IMR-90 (cell line): ENCODE results near the gene ETV4. TPM values are rescaled to one million over a fixed set of nuclear protein-coding genes. Genes with fewer than 3 reads are reported as not detected.

ENCODE experiments used
- ATAC-seq: fragments of 200-7000 bp; cut with Tn5 transposase; 2 replicates; pipeline ENCODE4 v1.9.1; 2020; ENCODE audit warnings: low read depth, mild to moderate bottlenecking, moderate library complexity
- BruUV-seq: library from RNA; stranded (reverse); fragments of 400-500 nt; replicated peaks from 2 replicates; lab custom pipeline; 2021; lab: Mats Ljungman, UMichigan
- CTCF ChIA-PET: fragments of 300-600 bp; formaldehyde crosslinking; extraction: SDS; loops from one replicate; lab custom pipeline; 2021; ENCODE audit warnings: antibody characterized with exemption; lab: Yijun Ruan, JAX
- POLR2A ChIA-PET: fragments of 300-600 bp; sonication (Branson Sonifier 250); formaldehyde crosslinking; loops from one replicate; lab custom pipeline; 2022; ENCODE audit warnings: antibody characterized with exemption; ENCODE audit not compliant: unreplicated experiment; lab: Charles Lee
- DNase-seq: peaks from one replicate; pipeline ENCODE4 v3.0.0; 2013
- H2AFZ ChIP-seq: replicated peaks from 2 replicates; pipeline ENCODE3; 2013; ENCODE audit warnings: low read length, mild to moderate bottlenecking; ENCODE audit not compliant: poor library complexity
- H2AK5ac ChIP-seq: 2 replicates; pipeline ENCODE4 v1.6.1; 2013; ENCODE audit warnings: low read depth, low read length, inconsistent platforms
- H2AK9ac ChIP-seq: replicated peaks from 2 replicates; pipeline ENCODE3; 2013; ENCODE audit warnings: mild to moderate bottlenecking, low read depth, low read length, moderate library complexity; ENCODE audit not compliant: poor library complexity
- H2BK120ac ChIP-seq: 2 replicates; pipeline ENCODE4 v1.6.1; 2013; ENCODE audit warnings: low read depth, low read length, inconsistent platforms
- H2BK15ac ChIP-seq: 3 replicates; pipeline ENCODE4 v1.6.1; 2013; ENCODE audit warnings: low read depth, low read length, inconsistent platforms
- H2BK20ac ChIP-seq: 2 replicates; pipeline ENCODE4 v1.6.1; 2013; ENCODE audit warnings: low read depth, mild to moderate bottlenecking, inconsistent platforms, low read length, moderate library complexity
- H2BK5ac ChIP-seq: 2 replicates; pipeline ENCODE4 v1.6.1; 2013; ENCODE audit warnings: mild to moderate bottlenecking, low read depth, low read length, inconsistent platforms; ENCODE audit not compliant: poor library complexity, severe bottlenecking
- H3K14ac ChIP-seq: replicated peaks from 2 replicates; pipeline ENCODE4 v1.6.1; 2013; ENCODE audit warnings: low read depth, low read length, inconsistent platforms
- H3K18ac ChIP-seq: 2 replicates; pipeline ENCODE4 v1.6.1; 2013; ENCODE audit warnings: low read depth, low read length, control low read depth
- H3K23ac ChIP-seq: 2 replicates; pipeline ENCODE4 v1.6.1; 2013; ENCODE audit warnings: low read depth, low read length, inconsistent platforms
- H3K27ac ChIP-seq: 2 replicates; pipeline ENCODE4 v1.5.1; 2013; ENCODE audit warnings: mild to moderate bottlenecking, control low read depth, low read length; ENCODE audit not compliant: insufficient read depth
- H3K27me3 ChIP-seq: 2 replicates; pipeline ENCODE4 v1.6.1; 2013; ENCODE audit warnings: low read length; ENCODE audit not compliant: control insufficient read depth, insufficient read depth
- H3K36me3 ChIP-seq: 2 replicates; pipeline ENCODE4 v1.6.1; 2013; ENCODE audit warnings: low read length, mixed read lengths; ENCODE audit not compliant: control insufficient read depth, insufficient read depth
- H3K4ac ChIP-seq: 2 replicates; pipeline ENCODE4 v1.6.1; 2013; ENCODE audit warnings: low read depth, low read length, inconsistent platforms
- H3K4me1 ChIP-seq: 2 replicates; pipeline ENCODE4 v1.6.1; 2013; ENCODE audit warnings: low read length, mixed read lengths; ENCODE audit not compliant: control insufficient read depth, insufficient read depth
- H3K4me2 ChIP-seq: 2 replicates; pipeline ENCODE4 v1.6.1; 2013; ENCODE audit warnings: low read depth, mild to moderate bottlenecking, control low read depth, low read length, moderate library complexity
- H3K4me3 ChIP-seq: 2 replicates; pipeline ENCODE4 v1.5.1; 2013; ENCODE audit warnings: low read depth, mild to moderate bottlenecking, control low read depth, low read length, moderate library complexity; ENCODE audit not compliant: insufficient read depth
- H3K56ac ChIP-seq: 2 replicates; pipeline ENCODE4 v1.6.1; 2013; ENCODE audit warnings: low read length, inconsistent platforms; ENCODE audit not compliant: insufficient read depth; ENCODE audit errors: extremely low read depth
- H3K79me1 ChIP-seq, 2 experiments: 2 replicates each; pipeline ENCODE4 v1.6.1; 2013; ENCODE audit warnings: low read length in 2 of 2, inconsistent platforms in 1 of 2, low read depth in 1 of 2
- H3K9ac ChIP-seq: 2 replicates; pipeline ENCODE4 v1.6.1; 2013; ENCODE audit warnings: low read depth, low read length, control low read depth
- H3K9me1 ChIP-seq: 2 replicates; pipeline ENCODE4 v1.6.1; 2013; ENCODE audit warnings: low read length, inconsistent platforms; ENCODE audit not compliant: insufficient read depth
- H3K9me3 ChIP-seq: 2 replicates; pipeline ENCODE4 v1.6.1; 2013; ENCODE audit warnings: low read length; ENCODE audit not compliant: control insufficient read depth, insufficient read depth
- H4K20me1 ChIP-seq: 2 replicates; pipeline ENCODE4 v1.6.1; 2013; ENCODE audit warnings: low read length, inconsistent platforms; ENCODE audit not compliant: insufficient read depth
- H4K5ac ChIP-seq: 2 replicates; pipeline ENCODE4 v1.6.1; 2013; ENCODE audit warnings: mild to moderate bottlenecking, low read depth, low read length, control low read depth
- H4K8ac ChIP-seq, 2 experiments: 2 replicates each; pipeline ENCODE4 v1.6.1; 2013; ENCODE audit warnings: low read depth in 2 of 2, low read length in 2 of 2, control low read depth in 1 of 2, inconsistent platforms in 1 of 2
- H4K91ac ChIP-seq: 2 replicates; pipeline ENCODE4 v1.6.1; 2013; ENCODE audit warnings: low read depth, low read length, inconsistent platforms; ENCODE audit not compliant: insufficient read depth
- BHLHE40 ChIP-seq: fragments of 150-350 bp; IDR thresholded peaks from 2 replicates; pipeline ENCODE4 v1.6.1; 2016; ENCODE audit warnings: mild to moderate bottlenecking, low read depth, low read length
- CEBPB ChIP-seq: IDR thresholded peaks from 2 replicates; pipeline ENCODE4 v1.6.1; 2012; ENCODE audit warnings: low read depth, low read length, improper control_type of control experiment
- CHD1 ChIP-seq: IDR thresholded peaks from 2 replicates; pipeline ENCODE4 v1.6.1; 2012; ENCODE audit warnings: low read depth, low read length, improper control_type of control experiment
- MAFK ChIP-seq: IDR thresholded peaks from 2 replicates; pipeline ENCODE4 v1.6.1; 2012; ENCODE audit warnings: low read depth, low read length, improper control_type of control experiment
- MAZ ChIP-seq: IDR thresholded peaks from 2 replicates; pipeline ENCODE4 v1.6.1; 2012; ENCODE audit warnings: low read depth, mild to moderate bottlenecking, low read length, improper control_type of control experiment, moderate library complexity, borderline replicate concordance
- NFE2L2 ChIP-seq: fragments of 150-350 bp; IDR thresholded peaks from 2 replicates; pipeline ENCODE4 v1.6.1; 2016; ENCODE audit warnings: low read depth, mild to moderate bottlenecking, low read length
- RCOR1 ChIP-seq: IDR thresholded peaks from 2 replicates; pipeline ENCODE4 v1.6.1; 2012; ENCODE audit warnings: mild to moderate bottlenecking, low read length, improper control_type of control experiment; ENCODE audit not compliant: insufficient replicate concordance
- RFX5 ChIP-seq: IDR thresholded peaks from 2 replicates; pipeline ENCODE4 v1.8.0; 2012; ENCODE audit warnings: low read depth, mild to moderate bottlenecking, low read length, moderate library complexity
- WGBS, 2 experiments: methylation state at CpG; one replicate each; pipeline versions ENCODE4 v1.1.5 to v1.1.7; 2013; ENCODE audit warnings: missing lambda C conversion rate in 2 of 2; ENCODE audit not compliant: insufficient read length in 1 of 2; ENCODE audit errors: extremely low coverage in 2 of 2; 5-methylcytosine and 5-hydroxymethylcytosine counted together
- dilution Hi-C: fragments of 300-500 bp; cut with HindIII; formaldehyde crosslinking; loops from one replicate; pipeline ENCODE4 v1.14.3; 2018; ENCODE audit warnings: low sequenced_read_pairs; ENCODE audit not compliant: unreplicated experiment
- in situ Hi-C: fragments of 300-500 bp; cut with MboI; formaldehyde crosslinking; loops from 3 replicates; pipeline ENCODE4 v1.14.3; 2019; ENCODE audit warnings: low sequenced_read_pairs, inconsistent platforms, mixed read lengths
- intact Hi-C: fragments of 100-400 bp; cut with micrococcal nuclease; formaldehyde crosslinking; loops from 2 replicates; pipeline ENCODE4 v1.10.0; 2022
- polyA plus RNA-seq, 3 experiments: library from polyadenylated mRNA; depleted of rRNA; stranded (reverse); fragments of >200 nt; gene quantifications; 2 replicates each; pipeline ENCODE4 v1.2.3, GENCODE V29; 2012; ENCODE audit warnings: low replicate concordance in 1 of 3
- total RNA-seq: library from RNA; depleted of rRNA; stranded (reverse); fragments of >200 nt; gene quantifications from 2 replicates; pipeline ENCODE4 v1.2.3, GENCODE V29; 2012
- TF ChIP-seq, protein P1 (sequence below): conservative IDR thresholded peaks from 2 replicates; pipeline ENCODE4 v1.5.1; 2012; ENCODE audit warnings: mild to moderate bottlenecking, low read depth, low read length, improper control_type of control experiment
- TF ChIP-seq, protein P2 (sequence below): fragments of 150-350 bp; IDR thresholded peaks from 2 replicates; pipeline ENCODE4 v1.6.1; 2016; ENCODE audit warnings: low read depth, mild to moderate bottlenecking, low read length, moderate library complexity, borderline replicate concordance

ETV4 gene
- total and polyA plus RNA-seq, 2 of the 4 experiments (the other 2 are of a cell fraction), result 4.3 to 13.2 TPM

GRCh38 chr17:43562679-43563599 lies 16.8 kb upstream of the ETV4 start:
- no peak overlapping the region for H3K9ac ChIP-seq
- no peaks in the 10 kb centered on the region for H3K79me1 ChIP-seq
- no TSS peak for BruUV-seq
- no peak overlapping the region for H2BK20ac ChIP-seq
- DNase-seq, result no peak
- intact Hi-C loops, result loop anchor here (2.0 kb wide), 1 partner anchor 42 kb away; no protein-coding TSS in a partner anchor
- H3K23ac ChIP-seq, result no peak overlapping the region
- H2AFZ ChIP-seq, result peak overlapping the region; percentile 34
- H4K91ac ChIP-seq, result no peak overlapping the region
- no peak overlapping the region for H4K5ac ChIP-seq
- no peak overlapping the region for H3K4ac ChIP-seq
- no peak overlapping the region for H3K14ac ChIP-seq
- H3K4me3 ChIP-seq, result no peak overlapping the region
- H3K56ac ChIP-seq, result no peak overlapping the region
- 42% methylated on average over 8 of the region's 19 CpGs; no CpG with 5 or more reads in 1 of the 2 experiments for WGBS, 2 experiments
- no peaks in the 10 kb centered on the region for H4K20me1 ChIP-seq
- H3K27ac ChIP-seq, result no peak overlapping the region
- no peak for ATAC-seq
- H3K9me3 ChIP-seq, result no peaks in the 10 kb centered on the region
- H2BK15ac ChIP-seq, result no peak overlapping the region
- CTCF ChIA-PET, result interaction anchor here (0.6 to 1.2 kb wide), 2 partner anchors 12 to 50 kb away, joined by 3 read pairs; no protein-coding TSS in a partner anchor
- no peak overlapping the region for H2BK5ac ChIP-seq
- in situ Hi-C loops, result no loop called here
- POLR2A ChIA-PET, result no interaction called here
- no peak overlapping the region for H3K18ac ChIP-seq
- no peak overlapping the region for H2AK9ac ChIP-seq
- no peak overlapping the region for H4K8ac ChIP-seq
- H3K4me1 ChIP-seq, result no peaks in the 10 kb centered on the region
- H3K36me3 ChIP-seq, result no peaks in the 10 kb centered on the region
- H3K4me2 ChIP-seq, result no peak overlapping the region
- TF ChIP-seq, protein P1, sequence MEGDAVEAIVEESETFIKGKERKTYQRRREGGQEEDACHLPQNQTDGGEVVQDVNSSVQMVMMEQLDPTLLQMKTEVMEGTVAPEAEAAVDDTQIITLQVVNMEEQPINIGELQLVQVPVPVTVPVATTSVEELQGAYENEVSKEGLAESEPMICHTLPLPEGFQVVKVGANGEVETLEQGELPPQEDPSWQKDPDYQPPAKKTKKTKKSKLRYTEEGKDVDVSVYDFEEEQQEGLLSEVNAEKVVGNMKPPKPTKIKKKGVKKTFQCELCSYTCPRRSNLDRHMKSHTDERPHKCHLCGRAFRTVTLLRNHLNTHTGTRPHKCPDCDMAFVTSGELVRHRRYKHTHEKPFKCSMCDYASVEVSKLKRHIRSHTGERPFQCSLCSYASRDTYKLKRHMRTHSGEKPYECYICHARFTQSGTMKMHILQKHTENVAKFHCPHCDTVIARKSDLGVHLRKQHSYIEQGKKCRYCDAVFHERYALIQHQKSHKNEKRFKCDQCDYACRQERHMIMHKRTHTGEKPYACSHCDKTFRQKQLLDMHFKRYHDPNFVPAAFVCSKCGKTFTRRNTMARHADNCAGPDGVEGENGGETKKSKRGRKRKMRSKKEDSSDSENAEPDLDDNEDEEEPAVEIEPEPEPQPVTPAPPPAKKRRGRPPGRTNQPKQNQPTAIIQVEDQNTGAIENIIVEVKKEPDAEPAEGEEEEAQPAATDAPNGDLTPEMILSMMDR, result no peak
- TF ChIP-seq RCOR1 (no peak), CEBPB (no peak), MAFK (no peak), CHD1 (no peak), MAZ (no peak), RFX5 (no peak), BHLHE40 (no peak), NFE2L2 (no peak)
- TF ChIP-seq, protein P2, sequence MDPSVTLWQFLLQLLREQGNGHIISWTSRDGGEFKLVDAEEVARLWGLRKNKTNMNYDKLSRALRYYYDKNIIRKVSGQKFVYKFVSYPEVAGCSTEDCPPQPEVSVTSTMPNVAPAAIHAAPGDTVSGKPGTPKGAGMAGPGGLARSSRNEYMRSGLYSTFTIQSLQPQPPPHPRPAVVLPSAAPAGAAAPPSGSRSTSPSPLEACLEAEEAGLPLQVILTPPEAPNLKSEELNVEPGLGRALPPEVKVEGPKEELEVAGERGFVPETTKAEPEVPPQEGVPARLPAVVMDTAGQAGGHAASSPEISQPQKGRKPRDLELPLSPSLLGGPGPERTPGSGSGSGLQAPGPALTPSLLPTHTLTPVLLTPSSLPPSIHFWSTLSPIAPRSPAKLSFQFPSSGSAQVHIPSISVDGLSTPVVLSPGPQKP, result no peak
- dilution Hi-C loops, result no loop called here
- H2BK120ac ChIP-seq, result no peak overlapping the region
- H3K27me3 ChIP-seq, result no peaks in the 10 kb centered on the region; the same call in 1 of the 2 replicates
- no peak overlapping the region for H2AK5ac ChIP-seq
- no peaks in the 10 kb centered on the region for H3K9me1 ChIP-seq
